HEK293 (cell line): ENCODE measurements around the gene LRIG3.

Source experiments
- HOXC10 ChIP-seq: sonication (generic); formaldehyde crosslinking; IDR thresholded peaks from 2 replicates; pipeline ENCODE4 v1.8.1; 2023; ENCODE audit warnings: mild to moderate bottlenecking, missing genetic modification reagents
- REPIN1 ChIP-seq: fragments of 450-650 bp; formaldehyde crosslinking; IDR thresholded peaks from 2 replicates; pipeline ENCODE4 v1.5.1; 2017; ENCODE audit warnings: missing biosample characterization, missing genetic modification characterization, low read depth
- SETDB1 ChIP-seq: IDR thresholded peaks from one replicate; pipeline ENCODE4 v1.6.1; 2017; ENCODE audit warnings: mild to moderate bottlenecking, low read length, moderate library complexity, mixed read lengths; ENCODE audit not compliant: insufficient read length
- ZBTB21 ChIP-seq: fragments of 450-650 bp; formaldehyde crosslinking; IDR thresholded peaks from 2 replicates; pipeline ENCODE4 v1.5.1; 2017; ENCODE audit warnings: missing biosample characterization, missing genetic modification characterization
- ZNF169 ChIP-seq: fragments of 450-650 bp; formaldehyde crosslinking; IDR thresholded peaks from 2 replicates; pipeline ENCODE4 v1.5.1; 2016; ENCODE audit warnings: missing biosample characterization, missing genetic modification characterization
- ZNF24 ChIP-seq: fragments of 450-650 bp; formaldehyde crosslinking; IDR thresholded peaks from 2 replicates; pipeline ENCODE4 v1.5.1; 2016; ENCODE audit warnings: missing biosample characterization, missing genetic modification characterization
- ZNF571 ChIP-seq: fragments of 450-650 bp; formaldehyde crosslinking; IDR thresholded peaks from 2 replicates; pipeline ENCODE4 v1.5.0; 2017; ENCODE audit warnings: missing biosample characterization, missing genetic modification characterization
- TF ChIP-seq, protein P1 (sequence below): fragments of 450-650 bp; formaldehyde crosslinking; IDR thresholded peaks from 2 replicates; pipeline ENCODE4 v1.5.1; 2016; ENCODE audit warnings: missing biosample characterization, missing genetic modification characterization
- TF ChIP-seq, protein P2 (sequence below): fragments of 450-650 bp; formaldehyde crosslinking; IDR thresholded peaks from 2 replicates; pipeline ENCODE4 v1.5.1; 2016; ENCODE audit warnings: missing biosample characterization, missing genetic modification characterization, low read depth

DNA sequence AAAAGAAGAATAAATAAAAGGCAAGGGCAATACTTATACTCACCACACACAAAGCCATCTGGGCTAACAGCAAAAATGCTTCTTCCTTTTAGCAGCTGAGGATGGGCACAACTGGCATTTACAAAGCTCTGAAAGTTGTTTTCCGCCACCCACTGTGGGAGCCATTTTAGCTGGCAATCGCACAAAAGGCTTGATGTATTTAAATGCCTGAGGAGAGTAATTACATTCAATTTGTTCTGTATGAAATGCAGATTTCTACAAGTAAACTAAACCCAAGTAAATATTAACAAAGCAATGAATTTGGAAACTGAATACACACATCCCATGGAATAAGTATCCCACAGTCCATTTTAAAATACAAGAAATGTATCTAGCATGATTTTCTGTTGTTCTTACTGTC, 37.5 kb downstream of the LRIG3 start:
- TF ChIP-seq REPIN1 (tag by site-specific recombination) (no peak), SETDB1 (no peak), ZNF24 (tag by site-specific recombination) (no peak), HOXC10 (CRISPR knock-in tag) (no peak), ZBTB21 (tag by site-specific recombination) (no peak), ZNF169 (tag by site-specific recombination) (no peak), ZNF571 (tag by site-specific recombination) (no peak)
- TF ChIP-seq, protein P1, sequence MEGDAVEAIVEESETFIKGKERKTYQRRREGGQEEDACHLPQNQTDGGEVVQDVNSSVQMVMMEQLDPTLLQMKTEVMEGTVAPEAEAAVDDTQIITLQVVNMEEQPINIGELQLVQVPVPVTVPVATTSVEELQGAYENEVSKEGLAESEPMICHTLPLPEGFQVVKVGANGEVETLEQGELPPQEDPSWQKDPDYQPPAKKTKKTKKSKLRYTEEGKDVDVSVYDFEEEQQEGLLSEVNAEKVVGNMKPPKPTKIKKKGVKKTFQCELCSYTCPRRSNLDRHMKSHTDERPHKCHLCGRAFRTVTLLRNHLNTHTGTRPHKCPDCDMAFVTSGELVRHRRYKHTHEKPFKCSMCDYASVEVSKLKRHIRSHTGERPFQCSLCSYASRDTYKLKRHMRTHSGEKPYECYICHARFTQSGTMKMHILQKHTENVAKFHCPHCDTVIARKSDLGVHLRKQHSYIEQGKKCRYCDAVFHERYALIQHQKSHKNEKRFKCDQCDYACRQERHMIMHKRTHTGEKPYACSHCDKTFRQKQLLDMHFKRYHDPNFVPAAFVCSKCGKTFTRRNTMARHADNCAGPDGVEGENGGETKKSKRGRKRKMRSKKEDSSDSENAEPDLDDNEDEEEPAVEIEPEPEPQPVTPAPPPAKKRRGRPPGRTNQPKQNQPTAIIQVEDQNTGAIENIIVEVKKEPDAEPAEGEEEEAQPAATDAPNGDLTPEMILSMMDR (tag by site-specific recombination): no peak
- TF ChIP-seq, protein P2, sequence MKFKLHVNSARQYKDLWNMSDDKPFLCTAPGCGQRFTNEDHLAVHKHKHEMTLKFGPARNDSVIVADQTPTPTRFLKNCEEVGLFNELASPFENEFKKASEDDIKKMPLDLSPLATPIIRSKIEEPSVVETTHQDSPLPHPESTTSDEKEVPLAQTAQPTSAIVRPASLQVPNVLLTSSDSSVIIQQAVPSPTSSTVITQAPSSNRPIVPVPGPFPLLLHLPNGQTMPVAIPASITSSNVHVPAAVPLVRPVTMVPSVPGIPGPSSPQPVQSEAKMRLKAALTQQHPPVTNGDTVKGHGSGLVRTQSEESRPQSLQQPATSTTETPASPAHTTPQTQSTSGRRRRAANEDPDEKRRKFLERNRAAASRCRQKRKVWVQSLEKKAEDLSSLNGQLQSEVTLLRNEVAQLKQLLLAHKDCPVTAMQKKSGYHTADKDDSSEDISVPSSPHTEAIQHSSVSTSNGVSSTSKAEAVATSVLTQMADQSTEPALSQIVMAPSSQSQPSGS: no peak
